WTC11 (cell line): ENCODE measurements around the gene DNASE2B. TPM values are rescaled to one million over a fixed set of nuclear protein-coding genes. Genes with fewer than 3 reads are reported as not detected.

ENCODE experiments used
- ATAC-seq: fragments of 200-7000 bp; cut with Tn5 transposase; 2 replicates; pipeline ENCODE4 v1.10.0; 2021; ENCODE audit warnings: mild to moderate bottlenecking, moderate library complexity
- CTCF ChIA-PET: fragments of 300-600 bp; sonication (Branson Sonifier 250); formaldehyde crosslinking; loops from one replicate; lab custom pipeline; 2021; ENCODE audit warnings: antibody characterized with exemption; lab: Charles Lee
- POLR2A ChIA-PET: fragments of 350-600 bp; sonication (Branson Sonifier 250); formaldehyde crosslinking; loops from one replicate; lab custom pipeline; 2021; ENCODE audit warnings: antibody characterized with exemption; lab: Charles Lee
- DNase-seq: peaks from one replicate; pipeline ENCODE4 v3.0.0; 2021; ENCODE audit warnings: low spot score
- H3K27ac Mint-ChIP-seq: 2 replicates; pipeline ENCODE4 v1.8.0; 2021; ENCODE audit warnings: mixed read lengths
- H3K27me3 Mint-ChIP-seq: 2 replicates; pipeline ENCODE4 v1.8.0; 2021; ENCODE audit warnings: low read depth, mild to moderate bottlenecking, moderate library complexity, mixed read lengths
- H3K36me3 Mint-ChIP-seq: 2 replicates; pipeline ENCODE4 v1.8.0; 2021; ENCODE audit warnings: mixed read lengths
- H3K4me1 Mint-ChIP-seq: 2 replicates; pipeline ENCODE4 v1.8.0; 2022; ENCODE audit warnings: mixed read lengths
- H3K4me3 Mint-ChIP-seq: 2 replicates; pipeline ENCODE4 v1.8.0; 2021; ENCODE audit warnings: mild to moderate bottlenecking, moderate library complexity, mixed read lengths
- H3K9me3 Mint-ChIP-seq: 2 replicates; pipeline ENCODE4 v1.8.0; 2021; ENCODE audit warnings: mixed read lengths
- ATF6 ChIP-seq: sonication (generic); formaldehyde crosslinking; IDR thresholded peaks from 2 replicates; pipeline ENCODE4 v1.8.1; 2023; ENCODE audit warnings: mild to moderate bottlenecking, missing genetic modification reagents
- ESRRA ChIP-seq: sonication (generic); formaldehyde crosslinking; IDR thresholded peaks from 2 replicates; pipeline ENCODE4 v1.8.1; 2022; ENCODE audit warnings: mild to moderate bottlenecking, missing genetic modification reagents, borderline replicate concordance
- GTF2I ChIP-seq: fragments of 250-450 bp; sonication (Bioruptor Pico); conservative IDR thresholded peaks from 2 replicates; pipeline ENCODE4 v1.4.0; 2021; ENCODE audit warnings: mild to moderate bottlenecking
- HMGXB4 ChIP-seq: sonication (generic); formaldehyde crosslinking; IDR thresholded peaks from 2 replicates; pipeline ENCODE4 v1.8.1; 2023; ENCODE audit warnings: mild to moderate bottlenecking, moderate library complexity, missing genetic modification reagents
- JAZF1 ChIP-seq: fragments of 250-450 bp; sonication (Bioruptor Pico); IDR thresholded peaks from 2 replicates; pipeline ENCODE4 v1.9.0; 2021; ENCODE audit warnings: moderate library complexity, mild to moderate bottlenecking, inconsistent platforms
- MAX ChIP-seq: sonication (generic); formaldehyde crosslinking; IDR thresholded peaks from 2 replicates; pipeline ENCODE4 v1.8.0; 2022; ENCODE audit warnings: mild to moderate bottlenecking, missing genetic modification reagents
- OVOL2 ChIP-seq: fragments of 250-450 bp; sonication (Bioruptor Pico); IDR thresholded peaks from 2 replicates; pipeline ENCODE4 v1.9.0; 2021; ENCODE audit warnings: mild to moderate bottlenecking, borderline replicate concordance
- PREB ChIP-seq: sonication (generic); formaldehyde crosslinking; IDR thresholded peaks from 2 replicates; pipeline ENCODE4 v1.8.1; 2022; ENCODE audit warnings: mild to moderate bottlenecking, missing genetic modification reagents, moderate library complexity, borderline replicate concordance
- ZNF232 ChIP-seq: sonication (generic); formaldehyde crosslinking; IDR thresholded peaks from 2 replicates; pipeline ENCODE4 v1.8.0; 2022; ENCODE audit warnings: mild to moderate bottlenecking, missing genetic modification reagents
- ZNF281 ChIP-seq: sonication (generic); formaldehyde crosslinking; IDR thresholded peaks from 2 replicates; pipeline ENCODE4 v1.8.0; 2023; ENCODE audit warnings: mild to moderate bottlenecking, missing genetic modification reagents
- total RNA-seq: library from RNA; stranded (reverse); gene quantifications from 3 replicates; pipeline ENCODE4 v1.2.3, GENCODE V29; 2021
- TF ChIP-seq, protein P1 (sequence below): sonication (generic); formaldehyde crosslinking; IDR thresholded peaks from 2 replicates; pipeline ENCODE4 v1.8.0; 2023; ENCODE audit warnings: missing genetic modification reagents, mild to moderate bottlenecking, borderline replicate concordance

The DNASE2B gene
- total RNA-seq, 1 experiment from 2014 or later: 0.15 TPM

- H3K4me1 Mint-ChIP-seq: peaks cover 16% of the 10 kb centered on the region
- H3K9me3 Mint-ChIP-seq: no peaks in the 10 kb centered on the region
- H3K27ac Mint-ChIP-seq: no peak overlapping the region
- H3K36me3 Mint-ChIP-seq: no peaks in the 10 kb centered on the region
- CTCF ChIA-PET: no interaction called here
- no peak for DNase-seq
- TF ChIP-seq ZNF281 (no peak), HMGXB4 (CRISPR knock-in tag) (no peak), PREB (CRISPR knock-in tag) (no peak)
- TF ChIP-seq, all 79 proteins: peak for 0
- no peaks in the 10 kb centered on the region for H3K27me3 Mint-ChIP-seq
- no peak overlapping the region for H3K4me3 Mint-ChIP-seq
- no peak for ATAC-seq
- POLR2A ChIA-PET: no interaction called here
Measured at GRCh38 chr1:84390226-84390625, 8.1 kb upstream of the DNASE2B start.

GRCh38 chr1:84401156-84401555 is 2.9 kb downstream of the DNASE2B start:
- Mint-ChIP-seq H3K36me3 (no peaks in the 10 kb centered on the region), H3K27me3 (no peaks in the 10 kb centered on the region), H3K4me1 (no peaks in the 10 kb centered on the region)
- no peak for TF ChIP-seq OVOL2
- TF ChIP-seq, protein P1, sequence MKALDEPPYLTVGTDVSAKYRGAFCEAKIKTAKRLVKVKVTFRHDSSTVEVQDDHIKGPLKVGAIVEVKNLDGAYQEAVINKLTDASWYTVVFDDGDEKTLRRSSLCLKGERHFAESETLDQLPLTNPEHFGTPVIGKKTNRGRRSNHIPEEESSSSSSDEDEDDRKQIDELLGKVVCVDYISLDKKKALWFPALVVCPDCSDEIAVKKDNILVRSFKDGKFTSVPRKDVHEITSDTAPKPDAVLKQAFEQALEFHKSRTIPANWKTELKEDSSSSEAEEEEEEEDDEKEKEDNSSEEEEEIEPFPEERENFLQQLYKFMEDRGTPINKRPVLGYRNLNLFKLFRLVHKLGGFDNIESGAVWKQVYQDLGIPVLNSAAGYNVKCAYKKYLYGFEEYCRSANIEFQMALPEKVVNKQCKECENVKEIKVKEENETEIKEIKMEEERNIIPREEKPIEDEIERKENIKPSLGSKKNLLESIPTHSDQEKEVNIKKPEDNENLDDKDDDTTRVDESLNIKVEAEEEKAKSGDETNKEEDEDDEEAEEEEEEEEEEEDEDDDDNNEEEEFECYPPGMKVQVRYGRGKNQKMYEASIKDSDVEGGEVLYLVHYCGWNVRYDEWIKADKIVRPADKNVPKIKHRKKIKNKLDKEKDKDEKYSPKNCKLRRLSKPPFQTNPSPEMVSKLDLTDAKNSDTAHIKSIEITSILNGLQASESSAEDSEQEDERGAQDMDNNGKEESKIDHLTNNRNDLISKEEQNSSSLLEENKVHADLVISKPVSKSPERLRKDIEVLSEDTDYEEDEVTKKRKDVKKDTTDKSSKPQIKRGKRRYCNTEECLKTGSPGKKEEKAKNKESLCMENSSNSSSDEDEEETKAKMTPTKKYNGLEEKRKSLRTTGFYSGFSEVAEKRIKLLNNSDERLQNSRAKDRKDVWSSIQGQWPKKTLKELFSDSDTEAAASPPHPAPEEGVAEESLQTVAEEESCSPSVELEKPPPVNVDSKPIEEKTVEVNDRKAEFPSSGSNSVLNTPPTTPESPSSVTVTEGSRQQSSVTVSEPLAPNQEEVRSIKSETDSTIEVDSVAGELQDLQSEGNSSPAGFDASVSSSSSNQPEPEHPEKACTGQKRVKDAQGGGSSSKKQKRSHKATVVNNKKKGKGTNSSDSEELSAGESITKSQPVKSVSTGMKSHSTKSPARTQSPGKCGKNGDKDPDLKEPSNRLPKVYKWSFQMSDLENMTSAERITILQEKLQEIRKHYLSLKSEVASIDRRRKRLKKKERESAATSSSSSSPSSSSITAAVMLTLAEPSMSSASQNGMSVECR (CRISPR knock-in tag): no peak
- TF ChIP-seq, all 79 proteins: peak for 0
- Mint-ChIP-seq H3K4me3 (no peak overlapping the region), H3K27ac (no peak overlapping the region), H3K9me3 (no peaks in the 10 kb centered on the region)
- ATAC-seq (no peak), DNase-seq (no peak)
- ChIA-PET POLR2A (no interaction called here), CTCF (no interaction called here)

GRCh38 chr1:84402060-84402459 is 3.8 kb downstream of the DNASE2B start:
- Mint-ChIP-seq H3K4me3 (no peak overlapping the region), H3K4me1 (no peaks in the 10 kb centered on the region), H3K36me3 (no peaks in the 10 kb centered on the region), H3K27ac (no peak overlapping the region), H3K9me3 (no peaks in the 10 kb centered on the region), H3K27me3 (no peaks in the 10 kb centered on the region)
- no peak for TF ChIP-seq HMGXB4 (CRISPR knock-in tag)
- no peak for TF ChIP-seq ATF6 (CRISPR knock-in tag)
- no peak for TF ChIP-seq JAZF1 (CRISPR knock-in tag)
- no peak for TF ChIP-seq GTF2I (CRISPR knock-in tag)
- no peak for TF ChIP-seq MAX
- TF ChIP-seq ESRRA (CRISPR knock-in tag): no peak
- TF ChIP-seq ZNF232 (CRISPR knock-in tag): no peak
- TF ChIP-seq ZNF281: no peak
- CTCF ChIA-PET: no interaction called here
- POLR2A ChIA-PET: no interaction called here
- no peak for DNase-seq
- no peak for ATAC-seq
